ENCODE measurements around the gene PIP5K1C. TPM values are rescaled to one million over a fixed set of nuclear protein-coding genes. Genes with fewer than 3 reads are reported as not detected.

Gene PIP5K1C
- total and polyA plus RNA-seq, 10 of the 15 experiments (the other 5 are each of a cell fraction or from before 2014, with no cell fraction given): 0.39 to 19.6 (median 5.3) TPM

DNA sequence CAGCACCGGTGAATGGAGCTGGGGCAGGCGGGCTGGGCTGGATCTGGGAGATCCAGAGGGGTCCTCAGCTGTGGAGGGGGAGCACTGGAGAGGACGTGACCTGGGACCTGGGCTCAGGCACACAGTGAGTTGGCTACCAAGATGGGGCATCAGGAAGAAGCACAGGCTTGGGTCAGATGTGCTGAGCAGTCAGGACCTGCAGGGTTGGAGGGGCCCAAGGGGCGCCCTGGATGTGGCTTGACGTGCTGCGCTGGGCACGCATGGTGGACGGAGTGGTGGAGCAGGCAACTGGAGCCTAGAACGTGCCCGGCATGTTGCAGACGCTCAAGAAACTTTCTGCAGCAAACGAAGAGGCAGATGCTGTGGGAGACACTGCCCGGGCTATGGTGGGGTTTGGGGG is 20.7 kb downstream of the PIP5K1C start:
- H2AFZ ChIP-seq (ENCODE audit: control insufficient read depth, low read depth, low read length): no peak overlapping the region
- POLR2A ChIA-PET: no interaction called here
- H3K79me2 ChIP-seq (ENCODE audit: control insufficient read depth, insufficient read depth, low read length): peaks cover 2% of the 10 kb centered on the region; the same call in 1 of the 2 replicates
- in situ Hi-C loops (cut with MboI): no loop called here
- no peak overlapping the region for H3K4me2 ChIP-seq (ENCODE audit: control insufficient read depth, insufficient read depth)
- peaks cover 5% of the 10 kb centered on the region; the same call in 2 of the 3 replicates for H3K9me3 ChIP-seq (replicated peaks; ENCODE audit: control insufficient read depth, insufficient read depth, low read length)
- SMC1A ChIA-PET (ENCODE audit: uncharacterized antibody, unreplicated experiment): no interaction called here
- CTCF ChIA-PET: no interaction called here
- no peak for DNase-seq (ENCODE audit: low read depth, low spot score)
- 95% methylated on average over 13 of the region's 13 CpGs for WGBS (ENCODE audit: insufficient coverage, insufficient replicate concordance, low lambda C conversion rate, missing lambda C conversion rate)
- H3K4me1 ChIP-seq (ENCODE audit: control insufficient read depth, insufficient read depth, low read length): peaks cover 13% of the 10 kb centered on the region
- RAD21 ChIA-PET (ENCODE audit: unreplicated experiment): no interaction called here
- H3K9ac ChIP-seq (ENCODE audit: control insufficient read depth, insufficient read depth, low read length): no peak overlapping the region
- intact Hi-C loops (cut with micrococcal nuclease; ENCODE audit: unreplicated experiment): no loop called here
- no peaks in the 10 kb centered on the region for H3K27me3 ChIP-seq (replicated peaks in 1 of 2; ENCODE audit: control insufficient read depth in 2 of 2, insufficient read depth in 2 of 2, low read length in 1 of 2)
- TF ChIP-seq, protein P1, sequence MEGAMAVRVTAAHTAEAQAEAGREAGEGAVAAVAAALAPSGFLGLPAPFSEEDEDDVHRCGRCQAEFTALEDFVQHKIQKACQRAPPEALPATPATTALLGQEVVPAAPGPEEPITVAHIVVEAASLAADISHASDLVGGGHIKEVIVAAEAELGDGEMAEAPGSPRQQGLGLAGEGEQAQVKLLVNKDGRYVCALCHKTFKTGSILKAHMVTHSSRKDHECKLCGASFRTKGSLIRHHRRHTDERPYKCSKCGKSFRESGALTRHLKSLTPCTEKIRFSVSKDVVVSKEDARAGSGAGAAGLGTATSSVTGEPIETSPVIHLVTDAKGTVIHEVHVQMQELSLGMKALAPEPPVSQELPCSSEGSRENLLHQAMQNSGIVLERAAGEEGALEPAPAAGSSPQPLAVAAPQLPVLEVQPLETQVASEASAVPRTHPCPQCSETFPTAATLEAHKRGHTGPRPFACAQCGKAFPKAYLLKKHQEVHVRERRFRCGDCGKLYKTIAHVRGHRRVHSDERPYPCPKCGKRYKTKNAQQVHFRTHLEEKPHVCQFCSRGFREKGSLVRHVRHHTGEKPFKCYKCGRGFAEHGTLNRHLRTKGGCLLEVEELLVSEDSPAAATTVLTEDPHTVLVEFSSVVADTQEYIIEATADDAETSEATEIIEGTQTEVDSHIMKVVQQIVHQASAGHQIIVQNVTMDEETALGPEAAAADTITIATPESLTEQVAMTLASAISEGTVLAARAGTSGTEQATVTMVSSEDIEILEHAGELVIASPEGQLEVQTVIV (IDR thresholded peaks at IDR 0.05; ENCODE audit: borderline replicate concordance, partially characterized antibody): no peak
- TF ChIP-seq, protein P2, sequence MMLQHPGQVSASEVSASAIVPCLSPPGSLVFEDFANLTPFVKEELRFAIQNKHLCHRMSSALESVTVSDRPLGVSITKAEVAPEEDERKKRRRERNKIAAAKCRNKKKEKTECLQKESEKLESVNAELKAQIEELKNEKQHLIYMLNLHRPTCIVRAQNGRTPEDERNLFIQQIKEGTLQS (IDR thresholded peaks at IDR 0.05; ENCODE audit: borderline replicate concordance, extremely low read depth, low read depth, low read length): no peak
- TF ChIP-seq, protein P3, sequence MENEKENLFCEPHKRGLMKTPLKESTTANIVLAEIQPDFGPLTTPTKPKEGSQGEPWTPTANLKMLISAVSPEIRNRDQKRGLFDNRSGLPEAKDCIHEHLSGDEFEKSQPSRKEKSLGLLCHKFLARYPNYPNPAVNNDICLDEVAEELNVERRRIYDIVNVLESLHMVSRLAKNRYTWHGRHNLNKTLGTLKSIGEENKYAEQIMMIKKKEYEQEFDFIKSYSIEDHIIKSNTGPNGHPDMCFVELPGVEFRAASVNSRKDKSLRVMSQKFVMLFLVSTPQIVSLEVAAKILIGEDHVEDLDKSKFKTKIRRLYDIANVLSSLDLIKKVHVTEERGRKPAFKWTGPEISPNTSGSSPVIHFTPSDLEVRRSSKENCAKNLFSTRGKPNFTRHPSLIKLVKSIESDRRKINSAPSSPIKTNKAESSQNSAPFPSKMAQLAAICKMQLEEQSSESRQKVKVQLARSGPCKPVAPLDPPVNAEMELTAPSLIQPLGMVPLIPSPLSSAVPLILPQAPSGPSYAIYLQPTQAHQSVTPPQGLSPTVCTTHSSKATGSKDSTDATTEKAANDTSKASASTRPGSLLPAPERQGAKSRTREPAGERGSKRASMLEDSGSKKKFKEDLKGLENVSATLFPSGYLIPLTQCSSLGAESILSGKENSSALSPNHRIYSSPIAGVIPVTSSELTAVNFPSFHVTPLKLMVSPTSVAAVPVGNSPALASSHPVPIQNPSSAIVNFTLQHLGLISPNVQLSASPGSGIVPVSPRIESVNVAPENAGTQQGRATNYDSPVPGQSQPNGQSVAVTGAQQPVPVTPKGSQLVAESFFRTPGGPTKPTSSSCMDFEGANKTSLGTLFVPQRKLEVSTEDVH (IDR thresholded peaks at IDR 0.05; ENCODE audit: low read depth, partially characterized antibody): no peak
- TF ChIP-seq, protein P4, sequence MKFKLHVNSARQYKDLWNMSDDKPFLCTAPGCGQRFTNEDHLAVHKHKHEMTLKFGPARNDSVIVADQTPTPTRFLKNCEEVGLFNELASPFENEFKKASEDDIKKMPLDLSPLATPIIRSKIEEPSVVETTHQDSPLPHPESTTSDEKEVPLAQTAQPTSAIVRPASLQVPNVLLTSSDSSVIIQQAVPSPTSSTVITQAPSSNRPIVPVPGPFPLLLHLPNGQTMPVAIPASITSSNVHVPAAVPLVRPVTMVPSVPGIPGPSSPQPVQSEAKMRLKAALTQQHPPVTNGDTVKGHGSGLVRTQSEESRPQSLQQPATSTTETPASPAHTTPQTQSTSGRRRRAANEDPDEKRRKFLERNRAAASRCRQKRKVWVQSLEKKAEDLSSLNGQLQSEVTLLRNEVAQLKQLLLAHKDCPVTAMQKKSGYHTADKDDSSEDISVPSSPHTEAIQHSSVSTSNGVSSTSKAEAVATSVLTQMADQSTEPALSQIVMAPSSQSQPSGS (IDR thresholded peaks at IDR 0.05; ENCODE audit: low read length): no peak
- TF ChIP-seq, protein P5, sequence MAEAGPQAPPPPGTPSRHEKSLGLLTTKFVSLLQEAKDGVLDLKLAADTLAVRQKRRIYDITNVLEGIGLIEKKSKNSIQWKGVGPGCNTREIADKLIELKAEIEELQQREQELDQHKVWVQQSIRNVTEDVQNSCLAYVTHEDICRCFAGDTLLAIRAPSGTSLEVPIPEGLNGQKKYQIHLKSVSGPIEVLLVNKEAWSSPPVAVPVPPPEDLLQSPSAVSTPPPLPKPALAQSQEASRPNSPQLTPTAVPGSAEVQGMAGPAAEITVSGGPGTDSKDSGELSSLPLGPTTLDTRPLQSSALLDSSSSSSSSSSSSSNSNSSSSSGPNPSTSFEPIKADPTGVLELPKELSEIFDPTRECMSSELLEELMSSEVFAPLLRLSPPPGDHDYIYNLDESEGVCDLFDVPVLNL (IDR thresholded peaks at IDR 0.05; ENCODE audit: low read depth, low read length): no peak
- no peak for TF ChIP-seq BRCA1 (IDR thresholded peaks at IDR 0.05; ENCODE audit: low read depth, low read length)
- TF ChIP-seq NR2C2 (IDR thresholded peaks at IDR 0.05; ENCODE audit: borderline replicate concordance, control insufficient read depth, insufficient read length, low read depth): no peak
- TF ChIP-seq CHD1 (IDR thresholded peaks at IDR 0.05; ENCODE audit: low read depth, low read length): no peak
- no peak for FAIRE-seq
- no peaks in the 10 kb centered on the region; the same call in 1 of the 2 replicates for H4K20me1 ChIP-seq (ENCODE audit: control insufficient read depth, insufficient read depth)
- H3K36me3 ChIP-seq (ENCODE audit: control insufficient read depth in 2 of 2, insufficient read depth in 2 of 2, low read length in 1 of 2): peaks cover 0 to 3% of the 10 kb centered on the region in 2 experiments; a peak in 2 of 4 replicates
- H3K4me3 ChIP-seq: no peak overlapping the region
- H3K27ac ChIP-seq (ENCODE audit: control insufficient read depth, insufficient read depth): no peak overlapping the region
- BruUV-seq (replicated peaks): no TSS peak
- no peak for ATAC-seq
